ENCODE measurements around the gene ROPN1. TPM values are rescaled to one million over a fixed set of nuclear protein-coding genes. Genes with fewer than 3 reads are reported as not detected.
"Not testable (repeated sequence)": the region's sequence is repeated elsewhere in the genome, so short reads cannot be mapped to it uniquely, and the experiment has no call there.

The ROPN1 gene
- total RNA-seq, 1 experiment from 2014 or later: not detected

DNA sequence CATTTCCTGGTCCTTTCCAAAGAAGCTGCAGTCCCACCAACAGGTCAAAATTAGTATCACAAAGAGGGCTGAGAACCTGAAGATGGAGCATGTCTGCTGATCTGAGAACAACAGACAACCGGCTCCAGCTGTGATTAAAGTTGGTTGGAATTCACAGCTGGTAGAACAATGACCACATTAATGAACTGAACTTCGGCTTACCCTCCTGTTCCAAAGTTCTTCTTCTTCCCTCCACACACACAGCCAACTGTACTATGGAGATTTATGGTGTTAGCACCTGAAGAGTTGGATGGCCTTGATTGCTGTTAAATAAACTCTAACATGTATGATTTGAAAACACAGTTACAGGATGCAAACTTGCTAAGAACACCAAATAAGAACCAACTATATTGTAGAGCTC is 27.4 kb upstream of the ROPN1 start:
- ChIA-PET POLR2A (no interaction called here), CTCF (interaction anchor here (1.2 kb wide), 2 partner anchors 13 to 449 kb away, joined by 3 to 4 read pairs; partner anchors contain the start of gene KALRN), RAD21 (ENCODE audit: low non-redundant PET in 1 of 2, low total read pairs in 2 of 2, uncharacterized antibody in 2 of 2, unreplicated experiment in 2 of 2) (no interaction called here)
- Histone ChIP-seq H3K9ac (ENCODE audit: low read length) (no peak overlapping the region), H3K4me1 (ENCODE audit: control insufficient read depth in 1 of 2, insufficient read depth in 2 of 2, low read length in 2 of 2) (no peaks in the 10 kb centered on the region), H3K27ac (ENCODE audit: low read depth, low read length) (no peak overlapping the region), H4K20me1 (ENCODE audit: insufficient read depth) (no peaks in the 10 kb centered on the region), H3K36me3 (ENCODE audit: control insufficient read depth in 1 of 2, insufficient read depth in 2 of 2, low read length in 2 of 2) (no peaks in the 10 kb centered on the region), H2AFZ (ENCODE audit: low read depth, low read length, poor library complexity, severe bottlenecking) (no peak overlapping the region), H3K9me2 (ENCODE audit: insufficient read depth) (no peaks in the 10 kb centered on the region), H3K4me3 (replicated peaks in 1 of 2; ENCODE audit: low read depth in 1 of 2, low read length in 2 of 2) (no peak overlapping the region), H3K27me3 (ENCODE audit: insufficient read depth, low read length) (peaks cover 70% of the 10 kb centered on the region), H3K9me3 (ENCODE audit: control insufficient read depth in 1 of 2, insufficient read depth in 1 of 2, low read depth in 1 of 2, low read length in 2 of 2) (no peaks in the 10 kb centered on the region), H3K4me2 (ENCODE audit: low read length) (no peak overlapping the region), H3K79me2 (ENCODE audit: insufficient read depth, low read length) (no peaks in the 10 kb centered on the region)
- DNase-seq (ENCODE audit: low read depth, low spot score) (no peak), ATAC-seq (no peak)
- TF ChIP-seq FOSL1 (IDR thresholded peaks at IDR 0.05; ENCODE audit: low read depth): no peak
- no TSS peak for BruUV-seq (replicated peaks)
- intact Hi-C loops (cut with micrococcal nuclease): loop anchor here (5.0 kb wide), 1 partner anchor 448 kb away; no protein-coding TSS in a partner anchor

DNA sequence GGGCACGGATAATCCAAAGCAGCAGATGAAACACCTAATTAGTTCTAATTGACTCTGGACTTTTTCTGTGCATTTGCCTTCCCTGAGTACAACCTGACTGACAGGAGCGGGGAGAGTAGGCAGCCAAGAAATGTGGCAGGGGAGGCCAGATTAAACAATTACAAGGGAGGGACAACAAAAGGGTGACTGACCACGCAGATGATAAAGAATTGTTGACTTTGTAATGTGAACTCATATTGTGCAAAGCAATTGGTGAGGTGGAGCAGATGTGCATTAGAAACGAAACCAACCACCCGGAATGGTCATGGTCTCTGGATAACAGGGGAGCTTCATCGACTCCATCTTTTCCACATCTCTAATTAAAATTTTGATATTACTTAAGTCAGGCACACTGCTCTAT is 25.6 kb upstream of the ROPN1 start:
- H3K9me2 ChIP-seq (ENCODE audit: insufficient read depth); H3K9me3 ChIP-seq (ENCODE audit: control insufficient read depth in 1 of 2, insufficient read depth in 1 of 2, low read depth in 1 of 2, low read length in 2 of 2); RAD21 ChIA-PET (ENCODE audit: low non-redundant PET in 1 of 2, low total read pairs in 2 of 2, uncharacterized antibody in 2 of 2, unreplicated experiment in 2 of 2); H3K79me2 ChIP-seq (ENCODE audit: insufficient read depth, low read length); H3K4me2 ChIP-seq (ENCODE audit: low read length); ATAC-seq; H4K20me1 ChIP-seq (ENCODE audit: insufficient read depth); BruUV-seq (replicated peaks); H2AFZ ChIP-seq (ENCODE audit: low read depth, low read length, poor library complexity, severe bottlenecking); H3K9ac ChIP-seq (ENCODE audit: low read length); POLR2A ChIA-PET; DNase-seq (ENCODE audit: low read depth, low spot score); H3K4me1 ChIP-seq (ENCODE audit: control insufficient read depth in 1 of 2, insufficient read depth in 2 of 2, low read length in 2 of 2); H3K4me3 ChIP-seq (replicated peaks in 1 of 2; ENCODE audit: low read depth in 1 of 2, low read length in 2 of 2); H3K27ac ChIP-seq (ENCODE audit: low read depth, low read length); H3K36me3 ChIP-seq (ENCODE audit: control insufficient read depth in 1 of 2, insufficient read depth in 2 of 2, low read length in 2 of 2): not testable (repeated sequence)
- peaks cover 72% of the 10 kb centered on the region for H3K27me3 ChIP-seq (ENCODE audit: insufficient read depth, low read length)
- CTCF ChIA-PET: interaction anchor here (2.8 to 2.9 kb wide), 2 partner anchors 15 to 264 kb away, joined by 10 to 11 read pairs; partner anchors contain the start of gene KALRN
- intact Hi-C loops (cut with micrococcal nuclease): loop anchor here (2.0 to 5.0 kb wide), 3 partner anchors 263 to 533 kb away; no protein-coding TSS in a partner anchor

DNA sequence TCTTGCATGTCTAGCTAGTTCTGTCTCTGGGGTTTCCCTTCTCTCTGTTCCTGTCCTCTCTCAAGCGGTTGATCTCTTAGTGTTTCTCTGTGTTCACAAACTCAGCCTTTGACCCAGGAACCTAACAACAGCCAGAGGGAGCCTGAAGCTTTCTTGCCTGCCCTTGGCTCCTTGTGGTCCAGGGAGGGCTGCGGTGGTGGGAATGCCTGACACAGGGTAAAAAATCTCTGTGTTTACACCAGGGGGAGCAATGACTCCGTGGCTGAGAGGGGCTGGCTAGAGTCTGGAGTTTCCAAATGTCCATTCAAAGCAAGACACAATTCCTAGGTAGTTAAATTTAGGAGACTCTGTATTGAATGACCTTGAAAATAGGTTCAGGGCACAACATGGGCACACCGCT is 24.6 kb upstream of the ROPN1 start:
- H2AFZ ChIP-seq (ENCODE audit: low read depth, low read length, poor library complexity, severe bottlenecking); H3K36me3 ChIP-seq (ENCODE audit: control insufficient read depth in 1 of 2, insufficient read depth in 2 of 2, low read length in 2 of 2); H3K4me3 ChIP-seq (replicated peaks in 1 of 2; ENCODE audit: low read depth in 1 of 2, low read length in 2 of 2); DNase-seq (ENCODE audit: low read depth, low spot score); H3K27ac ChIP-seq (ENCODE audit: low read depth, low read length); H4K20me1 ChIP-seq (ENCODE audit: insufficient read depth); BruUV-seq (replicated peaks); H3K9me3 ChIP-seq (ENCODE audit: control insufficient read depth in 1 of 2, insufficient read depth in 1 of 2, low read depth in 1 of 2, low read length in 2 of 2); H3K4me2 ChIP-seq (ENCODE audit: low read length); H3K4me1 ChIP-seq (ENCODE audit: control insufficient read depth in 1 of 2, insufficient read depth in 2 of 2, low read length in 2 of 2); H3K9ac ChIP-seq (ENCODE audit: low read length); POLR2A ChIA-PET; H3K79me2 ChIP-seq (ENCODE audit: insufficient read depth, low read length); H3K9me2 ChIP-seq (ENCODE audit: insufficient read depth); RAD21 ChIA-PET (ENCODE audit: low non-redundant PET in 1 of 2, low total read pairs in 2 of 2, uncharacterized antibody in 2 of 2, unreplicated experiment in 2 of 2): not testable (repeated sequence)
- intact Hi-C loops (cut with micrococcal nuclease): loop anchor here (1.0 to 5.0 kb wide), 4 partner anchors 63 to 534 kb away; no protein-coding TSS in a partner anchor
- TF ChIP-seq CTCF (IDR thresholded peaks at IDR 0.05 in 2 of 3, conservative IDR thresholded peaks at IDR 0.05 in 1 of 3; ENCODE audit: borderline replicate concordance in 1 of 3, insufficient read depth in 1 of 3, low read depth in 2 of 3, low read length in 2 of 3) (peak; percentile 35 to 60 (median 43); a peak in 5 of 6 replicates), RAD21 (IDR thresholded peaks at IDR 0.05; ENCODE audit: low read depth) (peak; percentile 63)
- ATAC-seq: peak; percentile 99
- H3K27me3 ChIP-seq (ENCODE audit: insufficient read depth, low read length): peaks cover 69% of the 10 kb centered on the region
- CTCF ChIA-PET: interaction anchor here (0.5 to 2.9 kb wide), 6 partner anchors 16 to 455 kb away, joined by 3 to 11 read pairs (median 4); partner anchors contain the start of gene KALRN
